Parathyroid adenoma (tissue), 2 donors: Measurements from ENCODE around the gene RHOV.

Experiments used
- H2AFZ ChIP-seq: fragments of 300-600 bp; sonication (generic); one replicate; pipeline ENCODE4 v1.7.0; 2017; ENCODE audit warnings: antibody characterized with exemption, mild to moderate bottlenecking
- H3K27ac ChIP-seq: fragments of 300-600 bp; sonication (generic); one replicate; pipeline ENCODE4 v1.7.0; 2017
- H3K27me3 ChIP-seq: fragments of 300-600 bp; sonication (generic); one replicate; pipeline ENCODE4 v1.7.0; 2017; ENCODE audit warnings: low read length; ENCODE audit not compliant: control insufficient read depth, insufficient read depth
- H3K36me3 ChIP-seq: fragments of 300-600 bp; sonication (generic); one replicate; pipeline ENCODE4 v1.7.0; 2017; ENCODE audit warnings: low read length; ENCODE audit not compliant: control insufficient read depth, insufficient read depth
- H3K4me1 ChIP-seq: fragments of 300-600 bp; sonication (generic); one replicate; pipeline ENCODE4 v1.7.0; 2017; ENCODE audit warnings: control low read depth
- H3K4me2 ChIP-seq: fragments of 300-600 bp; sonication (generic); one replicate; pipeline ENCODE4 v1.7.0; 2017; ENCODE audit warnings: low read length
- H3K4me3 ChIP-seq: fragments of 300-600 bp; sonication (generic); one replicate; pipeline ENCODE4 v1.7.0; 2017; ENCODE audit warnings: low read depth, low read length
- H3K79me2 ChIP-seq: fragments of 300-600 bp; sonication (generic); one replicate; pipeline ENCODE4 v1.7.0; 2017; ENCODE audit warnings: control low read depth
- H3K9ac ChIP-seq: fragments of 300-600 bp; sonication (generic); one replicate; pipeline ENCODE4 v1.7.0; 2017; ENCODE audit warnings: mild to moderate bottlenecking
- H3K9me3 ChIP-seq: fragments of 300-600 bp; sonication (generic); one replicate; pipeline ENCODE4 v1.7.0; 2017; ENCODE audit warnings: low read length; ENCODE audit not compliant: control insufficient read depth
- TF ChIP-seq, protein P1 (sequence below): fragments of 300-600 bp; sonication (generic); IDR thresholded peaks from one replicate; pipeline ENCODE4 v1.7.0; 2017; ENCODE audit warnings: antibody characterized with exemption, mild to moderate bottlenecking
- donor health status: primary hyperparathyroidism.

Gene RHOV

DNA sequence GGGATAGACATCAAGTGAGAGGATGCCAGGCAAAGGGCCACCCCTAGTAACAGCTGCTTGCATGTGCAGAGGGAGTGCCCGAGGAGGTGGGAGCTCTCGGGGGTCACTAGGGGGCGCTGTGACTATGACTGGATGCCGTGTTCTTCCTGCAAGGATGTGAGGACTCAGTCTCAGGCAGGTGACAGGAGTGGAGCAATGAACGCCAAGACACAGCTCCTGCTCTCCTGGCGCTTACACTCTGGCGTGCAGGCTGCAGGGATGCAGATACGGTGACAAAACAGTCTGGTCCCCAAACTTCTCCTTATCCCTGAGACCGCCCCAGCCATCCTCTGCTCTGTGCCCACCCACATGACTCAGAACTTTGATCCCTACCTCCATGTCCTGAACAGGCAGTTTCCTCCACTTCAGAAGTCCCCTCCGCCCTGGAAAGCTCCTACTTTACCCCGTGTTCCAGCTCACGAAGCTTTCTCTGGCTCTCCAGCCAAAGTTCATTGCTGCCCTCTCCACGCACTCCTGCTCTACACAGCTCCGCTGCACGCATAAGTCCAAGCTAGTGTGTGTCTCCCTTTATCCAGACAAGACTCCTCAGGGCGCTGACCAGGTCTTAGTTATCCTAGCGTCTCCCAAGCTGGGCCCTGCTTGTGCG is 14.7 kb downstream of the RHOV start:
- Histone ChIP-seq H3K9ac (no peak overlapping the region), H3K4me1 (no peaks in the 10 kb centered on the region)

GRCh38 chr15:40858706-40859105 is 15.3 kb downstream of the RHOV start:
- no peaks in the 10 kb centered on the region for H3K36me3 ChIP-seq
- no peak overlapping the region for H3K9ac ChIP-seq
- H3K27ac ChIP-seq: no peak overlapping the region
- no peaks in the 10 kb centered on the region for H3K79me2 ChIP-seq
- no peaks in the 10 kb centered on the region for H3K9me3 ChIP-seq
- H2AFZ ChIP-seq: no peak overlapping the region
- no peaks in the 10 kb centered on the region for H3K27me3 ChIP-seq
- H3K4me2 ChIP-seq: no peak overlapping the region
- TF ChIP-seq, protein P1, sequence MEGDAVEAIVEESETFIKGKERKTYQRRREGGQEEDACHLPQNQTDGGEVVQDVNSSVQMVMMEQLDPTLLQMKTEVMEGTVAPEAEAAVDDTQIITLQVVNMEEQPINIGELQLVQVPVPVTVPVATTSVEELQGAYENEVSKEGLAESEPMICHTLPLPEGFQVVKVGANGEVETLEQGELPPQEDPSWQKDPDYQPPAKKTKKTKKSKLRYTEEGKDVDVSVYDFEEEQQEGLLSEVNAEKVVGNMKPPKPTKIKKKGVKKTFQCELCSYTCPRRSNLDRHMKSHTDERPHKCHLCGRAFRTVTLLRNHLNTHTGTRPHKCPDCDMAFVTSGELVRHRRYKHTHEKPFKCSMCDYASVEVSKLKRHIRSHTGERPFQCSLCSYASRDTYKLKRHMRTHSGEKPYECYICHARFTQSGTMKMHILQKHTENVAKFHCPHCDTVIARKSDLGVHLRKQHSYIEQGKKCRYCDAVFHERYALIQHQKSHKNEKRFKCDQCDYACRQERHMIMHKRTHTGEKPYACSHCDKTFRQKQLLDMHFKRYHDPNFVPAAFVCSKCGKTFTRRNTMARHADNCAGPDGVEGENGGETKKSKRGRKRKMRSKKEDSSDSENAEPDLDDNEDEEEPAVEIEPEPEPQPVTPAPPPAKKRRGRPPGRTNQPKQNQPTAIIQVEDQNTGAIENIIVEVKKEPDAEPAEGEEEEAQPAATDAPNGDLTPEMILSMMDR: no peak
- no peaks in the 10 kb centered on the region for H3K4me1 ChIP-seq
- no peak overlapping the region for H3K4me3 ChIP-seq

More for the DNA sequence above, 14.7 kb downstream of the RHOV start:
- Histone ChIP-seq H3K9me3 (no peaks in the 10 kb centered on the region), H2AFZ (no peak overlapping the region), H3K36me3 (no peaks in the 10 kb centered on the region), H3K27ac (no peak overlapping the region), H3K4me3 (no peak overlapping the region), H3K4me2 (no peak overlapping the region), H3K79me2 (no peaks in the 10 kb centered on the region), H3K27me3 (no peaks in the 10 kb centered on the region)
- TF ChIP-seq, protein P1: peak; percentile 65

GRCh38 chr15:40857601-40858341 is 16.3 kb downstream of the RHOV start:
- H2AFZ ChIP-seq: no peak overlapping the region
- H3K9ac ChIP-seq: no peak overlapping the region
- H3K4me3 ChIP-seq: no peak overlapping the region
- H3K4me2 ChIP-seq: no peak overlapping the region
- TF ChIP-seq, protein P1: peak; percentile 87
- no peaks in the 10 kb centered on the region for H3K9me3 ChIP-seq
- no peak overlapping the region for H3K27ac ChIP-seq
- no peaks in the 10 kb centered on the region for H3K4me1 ChIP-seq
- no peaks in the 10 kb centered on the region for H3K27me3 ChIP-seq
- no peaks in the 10 kb centered on the region for H3K79me2 ChIP-seq
- H3K36me3 ChIP-seq: no peaks in the 10 kb centered on the region

DNA sequence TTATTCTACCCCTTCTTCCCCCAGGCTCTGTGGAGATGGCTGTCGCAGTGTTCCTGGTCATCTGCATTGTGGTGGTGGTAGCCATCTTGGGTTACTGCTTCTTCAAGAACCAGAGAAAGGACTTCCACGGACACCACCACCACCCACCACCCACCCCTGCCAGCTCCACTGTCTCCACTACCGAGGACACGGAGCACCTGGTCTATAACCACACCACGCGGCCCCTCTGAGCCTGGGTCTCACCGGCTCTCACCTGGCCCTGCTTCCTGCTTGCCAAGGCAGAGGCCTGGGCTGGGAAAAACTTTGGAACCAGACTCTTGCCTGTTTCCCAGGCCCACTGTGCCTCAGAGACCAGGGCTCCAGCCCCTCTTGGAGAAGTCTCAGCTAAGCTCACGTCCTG is 17.3 kb downstream of the RHOV start:
- Histone ChIP-seq H3K79me2 (no peaks in the 10 kb centered on the region), H3K27ac (no peak overlapping the region), H3K27me3 (no peaks in the 10 kb centered on the region), H3K9ac (no peak overlapping the region), H3K4me1 (no peaks in the 10 kb centered on the region), H2AFZ (no peak overlapping the region), H3K9me3 (no peaks in the 10 kb centered on the region), H3K4me3 (no peak overlapping the region), H3K36me3 (no peaks in the 10 kb centered on the region), H3K4me2 (no peak overlapping the region)
- TF ChIP-seq, protein P1: no peak
